Activated naive CD4-positive, alpha-beta T cell treated with anti-CD3 and anti-CD28 coated beads for 36 hours (primary cell): Measurements from ENCODE around the gene NUDT1. TPM values are rescaled to one million over a fixed set of nuclear protein-coding genes. Genes with fewer than 3 reads are reported as not detected.
"Not testable (repeated sequence)": the region's sequence is repeated elsewhere in the genome, so short reads cannot be mapped to it uniquely, and the experiment has no call there.

ENCODE experiments used
- CTCF ChIA-PET: fragments of 350-600 bp; sonication (Branson Sonifier 250); formaldehyde crosslinking; loops from one replicate; lab custom pipeline; 2021; ENCODE audit warnings: antibody characterized with exemption; lab: Charles Lee
- DNase-seq: peaks from one replicate; pipeline ENCODE4 v3.0.0-alpha.2; 2020
- H3K27ac Mint-ChIP-seq: one replicate; pipeline ENCODE4 v1.8.0; 2021; ENCODE audit warnings: mild to moderate bottlenecking, mixed read lengths
- H3K27me3 Mint-ChIP-seq: one replicate; pipeline ENCODE4 v1.8.0; 2021; ENCODE audit warnings: low read depth, mixed read lengths
- H3K36me3 Mint-ChIP-seq: one replicate; pipeline ENCODE4 v1.8.0; 2021; ENCODE audit warnings: low read depth, mixed read lengths
- H3K4me1 Mint-ChIP-seq: one replicate; pipeline ENCODE4 v1.8.0; 2021; ENCODE audit warnings: low read depth, mixed read lengths
- H3K4me3 Mint-ChIP-seq: one replicate; pipeline ENCODE4 v1.8.0; 2021; ENCODE audit warnings: mild to moderate bottlenecking, moderate library complexity, mixed read lengths
- H3K9me3 Mint-ChIP-seq: one replicate; pipeline ENCODE4 v1.8.0; 2021; ENCODE audit warnings: mixed read lengths
- intact Hi-C: fragments of 100-400 bp; cut with micrococcal nuclease; formaldehyde crosslinking; loops from one replicate; pipeline ENCODE4 v1.15.1; 2023
- total RNA-seq, 2 experiments: library from RNA; stranded (reverse); gene quantifications; one replicate each; pipeline ENCODE4 v1.2.3, GENCODE V29; 2021

Gene NUDT1
- total RNA-seq, 2 experiments from 2014 or later, result 115 to 118 TPM

DNA sequence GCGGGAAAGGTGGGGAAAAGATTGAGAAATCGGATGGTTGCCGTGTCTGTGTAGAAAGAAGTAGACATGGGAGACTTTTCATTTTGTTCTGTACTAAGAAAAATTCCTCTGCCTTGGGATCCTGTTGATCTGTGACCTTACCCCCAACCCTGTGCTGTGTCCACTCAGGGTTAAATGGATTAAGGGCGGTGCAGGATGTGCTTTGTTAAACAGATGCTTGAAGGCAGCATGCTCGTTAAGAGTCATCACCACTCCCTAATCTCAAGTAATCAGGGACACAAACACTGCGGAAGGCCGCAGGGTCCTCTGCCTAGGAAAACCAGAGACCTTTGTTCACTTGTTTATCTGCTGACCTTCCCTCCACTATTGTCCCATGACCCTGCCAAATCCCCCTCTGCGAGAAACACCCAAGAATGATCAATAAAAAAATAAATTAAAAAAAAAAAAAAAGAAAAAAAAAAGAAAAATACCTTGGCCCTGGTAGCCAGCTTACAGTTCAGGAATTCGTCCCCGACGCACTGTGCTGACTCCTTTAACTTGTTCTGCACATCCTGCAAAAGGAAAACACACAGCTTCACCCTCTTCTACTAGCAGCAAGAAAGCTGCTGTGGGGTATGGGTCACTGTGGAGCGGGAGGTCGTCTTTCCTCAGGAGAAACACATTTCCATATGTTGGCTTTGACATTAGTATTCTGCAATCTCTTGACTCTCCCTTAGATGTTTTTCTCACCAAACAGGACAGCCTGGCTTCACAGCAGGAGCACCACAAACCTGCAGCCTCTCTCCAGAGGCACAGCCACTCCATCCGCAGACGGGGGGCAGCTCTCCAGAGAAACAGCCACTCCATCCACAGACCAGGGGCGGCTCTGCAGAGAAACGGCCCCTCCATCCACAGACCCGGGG is 27.3 kb downstream of the NUDT1 start:
- H3K9me3 Mint-ChIP-seq, H3K4me3 Mint-ChIP-seq, H3K36me3 Mint-ChIP-seq, H3K27me3 Mint-ChIP-seq, H3K4me1 Mint-ChIP-seq, H3K27ac Mint-ChIP-seq, DNase-seq, CTCF ChIA-PET, intact Hi-C loops: not testable (repeated sequence)

DNA sequence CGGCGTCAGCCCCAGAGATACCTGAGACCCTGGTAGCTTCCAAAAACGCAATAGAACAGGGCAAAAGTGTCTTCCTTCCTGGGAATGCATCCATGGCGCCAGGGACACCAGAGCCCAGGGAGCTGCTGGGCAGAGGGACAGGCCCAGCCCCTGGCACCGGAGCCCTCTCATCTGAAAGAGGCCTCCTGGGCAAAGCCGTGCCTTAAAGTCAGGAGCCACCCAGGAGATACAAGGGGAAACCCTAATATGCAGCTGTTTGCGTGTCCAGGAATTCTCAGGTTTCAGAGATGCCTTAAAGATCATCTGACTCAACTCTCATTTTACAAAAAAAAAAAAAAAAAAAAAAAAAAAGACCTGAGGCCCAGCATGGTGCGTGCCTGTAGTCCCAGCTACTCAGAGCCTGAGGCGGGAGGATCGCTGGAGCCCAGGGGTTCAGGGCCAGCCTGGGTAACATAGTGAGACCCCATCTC is 28.0 kb downstream of the NUDT1 start:
- Mint-ChIP-seq H3K9me3 (no peaks in the 10 kb centered on the region), H3K4me3 (no peak overlapping the region), H3K4me1 (no peaks in the 10 kb centered on the region), H3K27me3 (no peaks in the 10 kb centered on the region), H3K27ac (no peak overlapping the region), H3K36me3 (peaks cover 7% of the 10 kb centered on the region)
- DNase-seq, result no peak
- intact Hi-C loops, result no loop called here
- CTCF ChIA-PET, result interaction anchor here (0.6 to 0.7 kb wide), 2 partner anchors 78 to 94 kb away, joined by 3 to 5 read pairs; no protein-coding TSS in a partner anchor

DNA sequence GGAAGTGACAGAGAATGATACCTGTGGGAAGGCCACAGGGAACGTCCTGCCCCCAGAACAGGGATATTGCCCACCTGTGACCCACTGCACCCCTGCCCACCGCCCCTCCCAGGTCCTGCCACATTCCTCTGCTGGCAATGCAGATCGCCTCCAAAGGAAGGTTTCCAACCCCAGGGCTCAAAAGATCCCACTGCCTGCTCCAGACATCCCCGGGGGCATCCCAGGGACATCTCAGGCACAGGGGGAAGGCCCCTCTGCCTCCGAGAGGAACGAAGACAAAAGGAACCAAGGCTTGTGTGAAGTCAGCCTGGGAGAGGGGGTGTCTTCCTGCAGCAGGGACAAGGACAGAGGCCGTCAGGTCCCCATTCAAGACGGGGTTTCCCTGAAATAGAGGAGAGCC is 28.5 kb downstream of the NUDT1 start:
- intact Hi-C loops, result no loop called here
- H3K9me3 Mint-ChIP-seq, result no peaks in the 10 kb centered on the region
- no peak overlapping the region for H3K27ac Mint-ChIP-seq
- no peak for DNase-seq
- CTCF ChIA-PET, result interaction anchor here (0.6 to 0.7 kb wide), 2 partner anchors 79 to 94 kb away, joined by 3 to 5 read pairs; no protein-coding TSS in a partner anchor
- no peaks in the 10 kb centered on the region for H3K4me1 Mint-ChIP-seq
- H3K4me3 Mint-ChIP-seq, result no peak overlapping the region
- peaks cover 7% of the 10 kb centered on the region for H3K36me3 Mint-ChIP-seq
- no peaks in the 10 kb centered on the region for H3K27me3 Mint-ChIP-seq

DNA sequence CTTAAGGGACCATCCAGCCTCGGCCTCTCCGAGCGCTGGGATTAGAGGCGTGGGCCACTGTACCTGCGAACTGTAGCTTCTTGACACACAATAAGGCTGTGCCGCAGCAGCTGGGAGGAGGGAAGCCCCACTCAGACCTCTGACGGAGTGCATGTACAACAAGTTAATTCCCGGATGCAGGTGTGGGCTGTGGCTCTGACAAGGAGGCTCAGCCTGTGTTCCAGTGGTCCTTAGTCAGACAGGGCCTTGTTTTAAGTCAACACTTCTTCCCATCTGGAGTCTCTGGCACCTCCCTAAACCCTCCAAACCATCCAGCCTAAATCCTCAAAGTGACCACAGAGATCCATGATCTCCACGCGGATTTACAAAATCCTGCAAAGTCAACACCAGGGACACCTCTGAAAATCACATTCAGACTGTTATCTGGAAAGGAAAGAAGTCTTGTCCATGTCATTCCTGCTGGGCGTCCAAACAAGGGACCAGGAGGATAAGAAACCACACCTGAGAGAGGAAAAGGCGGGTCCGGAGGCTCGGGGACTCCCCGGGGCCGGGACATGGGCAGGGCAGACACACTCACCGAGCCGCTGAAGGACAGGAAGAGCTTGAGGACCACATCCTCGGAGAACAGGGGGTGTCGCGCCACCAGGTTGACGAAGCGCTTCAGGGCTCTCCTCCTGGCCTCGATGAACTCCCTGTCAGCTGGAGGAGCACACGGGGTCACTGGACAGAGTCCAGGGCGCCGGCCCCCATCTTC is 29.4 kb downstream of the NUDT1 start:
- no peak overlapping the region for H3K27ac Mint-ChIP-seq
- intact Hi-C loops, result no loop called here
- CTCF ChIA-PET, result no interaction called here
- no peak for DNase-seq
- peaks cover 7% of the 10 kb centered on the region for H3K36me3 Mint-ChIP-seq
- no peak overlapping the region for H3K4me3 Mint-ChIP-seq
- no peaks in the 10 kb centered on the region for H3K27me3 Mint-ChIP-seq
- no peaks in the 10 kb centered on the region for H3K4me1 Mint-ChIP-seq
- no peaks in the 10 kb centered on the region for H3K9me3 Mint-ChIP-seq

DNA sequence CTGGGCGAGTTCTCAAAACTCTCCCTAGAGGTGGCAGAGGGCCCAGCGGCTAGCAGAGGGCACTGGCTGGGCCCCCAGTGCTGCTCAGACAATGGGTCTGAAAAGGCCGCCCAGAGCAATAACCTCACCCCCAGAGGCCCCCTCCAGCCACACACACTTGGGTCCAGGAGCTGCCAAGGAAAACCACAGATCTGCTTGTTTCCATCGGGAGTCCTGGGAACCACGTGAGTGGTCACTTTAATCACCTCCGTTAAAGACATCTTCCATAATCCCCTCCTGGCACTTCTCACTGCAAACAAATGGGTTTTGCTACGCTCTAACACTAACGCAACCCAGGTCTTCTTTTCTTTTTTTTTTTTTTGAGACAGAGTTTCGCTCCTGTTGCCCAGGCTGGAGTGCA is 30.0 kb downstream of the NUDT1 start:
- intact Hi-C loops, result no loop called here
- CTCF ChIA-PET, result no interaction called here
- DNase-seq, result no peak
- Mint-ChIP-seq H3K4me1 (no peaks in the 10 kb centered on the region), H3K27me3 (no peaks in the 10 kb centered on the region), H3K4me3 (no peak overlapping the region), H3K9me3 (no peaks in the 10 kb centered on the region), H3K36me3 (peaks cover 7% of the 10 kb centered on the region), H3K27ac (no peak overlapping the region)

DNA sequence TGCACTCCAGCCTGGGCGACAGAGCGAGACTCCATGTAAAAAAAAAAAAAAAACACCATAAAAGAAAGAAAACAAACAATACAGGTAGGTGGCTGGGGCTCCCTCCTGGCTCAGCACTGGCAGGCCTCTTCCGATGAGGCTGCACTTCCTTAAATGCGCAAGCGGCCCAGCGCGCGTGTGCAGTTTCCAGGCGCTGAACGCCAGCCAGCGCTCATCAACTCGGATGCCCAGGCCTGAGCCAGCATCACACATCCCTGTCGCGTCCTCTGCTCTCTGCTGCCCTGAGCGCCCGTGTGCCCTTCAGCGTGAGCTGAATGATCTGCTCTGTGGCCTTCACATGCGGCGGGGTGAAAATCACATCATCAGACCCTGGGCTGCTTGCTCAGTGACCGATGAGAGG is 31.8 kb downstream of the NUDT1 start:
- CTCF ChIA-PET, result no interaction called here
- Mint-ChIP-seq H3K27ac (no peak overlapping the region), H3K4me1 (no peaks in the 10 kb centered on the region), H3K36me3 (peaks cover 7% of the 10 kb centered on the region), H3K4me3 (no peak overlapping the region), H3K9me3 (no peaks in the 10 kb centered on the region), H3K27me3 (no peaks in the 10 kb centered on the region)
- intact Hi-C loops, result no loop called here
- no peak for DNase-seq

DNA sequence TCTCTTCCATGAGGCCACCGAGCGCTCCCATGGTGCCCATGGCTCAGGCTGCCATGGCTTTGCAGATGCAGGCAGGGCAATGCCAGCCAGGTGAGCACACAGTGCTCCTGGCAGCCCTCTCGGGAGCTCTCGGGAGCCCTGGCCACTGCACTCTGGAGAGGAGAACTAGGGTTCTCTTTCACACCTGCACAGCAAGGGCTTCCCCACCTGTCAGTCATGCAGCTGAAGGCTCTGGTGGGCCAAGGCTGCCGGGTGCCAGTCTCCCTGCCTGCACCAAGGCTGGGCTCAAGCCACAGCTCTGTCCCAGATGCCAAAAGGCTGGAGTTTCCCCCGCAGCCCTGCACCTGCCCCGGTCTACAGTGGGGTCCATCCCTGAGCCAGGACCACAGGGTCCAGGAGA is 32.6 kb downstream of the NUDT1 start:
- no peaks in the 10 kb centered on the region for H3K4me1 Mint-ChIP-seq
- no peak overlapping the region for H3K27ac Mint-ChIP-seq
- no peaks in the 10 kb centered on the region for H3K9me3 Mint-ChIP-seq
- CTCF ChIA-PET, result no interaction called here
- intact Hi-C loops, result no loop called here
- no peaks in the 10 kb centered on the region for H3K27me3 Mint-ChIP-seq
- H3K4me3 Mint-ChIP-seq, result no peak overlapping the region
- peaks cover 4% of the 10 kb centered on the region for H3K36me3 Mint-ChIP-seq
- no peak for DNase-seq

DNA sequence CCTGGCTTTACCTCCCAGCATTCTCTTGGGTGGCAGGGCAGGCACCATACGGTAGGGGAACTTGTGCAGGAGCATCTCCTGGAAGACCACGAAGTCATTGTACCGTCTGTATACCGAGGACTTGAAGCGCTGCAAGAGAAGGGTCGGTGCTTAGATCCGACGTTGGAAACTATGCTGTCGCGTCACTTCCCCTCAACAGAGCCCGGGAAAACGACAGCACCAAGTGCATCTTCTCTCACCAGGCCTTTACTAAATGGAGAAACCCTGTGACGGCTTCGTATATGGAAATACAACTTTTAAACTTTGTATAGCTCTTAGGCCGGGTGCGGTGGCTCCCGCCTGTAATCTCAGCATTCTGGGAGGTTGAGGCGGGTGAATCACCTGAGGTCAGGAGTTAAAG is 33.1 kb downstream of the NUDT1 start:
- Mint-ChIP-seq H3K27me3 (no peaks in the 10 kb centered on the region), H3K4me1 (peaks cover 3% of the 10 kb centered on the region), H3K4me3 (no peak overlapping the region), H3K27ac (no peak overlapping the region), H3K9me3 (no peaks in the 10 kb centered on the region), H3K36me3 (peaks cover 4% of the 10 kb centered on the region)
- DNase-seq, result no peak
- CTCF ChIA-PET, result no interaction called here
- intact Hi-C loops, result no loop called here

DNA sequence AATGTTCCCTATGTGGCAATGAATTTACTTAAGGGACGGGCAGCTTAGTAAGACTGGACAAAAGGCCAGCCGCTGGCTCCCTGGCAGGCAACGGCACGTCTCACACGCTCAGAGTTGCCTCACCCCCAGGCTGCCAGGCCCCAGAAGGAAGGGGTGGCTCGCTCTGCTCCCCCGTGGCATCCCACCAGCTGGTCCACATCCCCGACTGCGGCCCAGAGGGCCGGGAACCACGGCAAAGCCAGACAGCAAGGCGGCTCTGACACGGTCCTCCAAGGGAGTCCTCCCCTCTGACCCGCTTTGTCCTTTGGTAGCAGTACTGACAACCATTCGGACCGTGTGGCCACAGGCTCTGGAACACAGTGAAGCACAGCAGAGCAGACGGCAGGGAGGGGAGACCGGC is 34.1 kb downstream of the NUDT1 start:
- Mint-ChIP-seq H3K9me3 (no peaks in the 10 kb centered on the region), H3K27me3 (no peaks in the 10 kb centered on the region), H3K4me3 (no peak overlapping the region), H3K27ac (no peak overlapping the region), H3K36me3 (peaks cover 4% of the 10 kb centered on the region), H3K4me1 (peaks cover 3% of the 10 kb centered on the region)
- no peak for DNase-seq
- CTCF ChIA-PET, result no interaction called here
- intact Hi-C loops, result no loop called here

DNA sequence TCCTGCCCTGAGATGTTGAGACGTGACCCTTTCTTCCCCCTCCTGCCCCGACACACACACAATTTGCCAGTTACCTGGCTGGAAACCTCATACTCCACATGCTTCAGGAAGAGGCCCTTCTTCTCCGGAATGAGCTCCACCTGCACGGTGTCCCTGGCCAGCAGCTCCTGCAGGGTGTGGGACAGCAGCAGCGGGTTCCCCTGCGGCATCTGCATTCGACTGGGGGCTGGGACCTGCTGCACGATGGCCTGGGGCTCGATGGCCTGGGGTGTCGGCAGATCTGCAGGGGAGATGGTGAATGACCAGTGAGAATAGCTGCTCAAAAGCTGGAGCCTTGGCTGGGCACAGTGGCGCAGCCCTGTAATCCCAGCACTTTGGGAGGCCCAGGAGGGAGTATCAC is 36.0 kb downstream of the NUDT1 start:
- no peaks in the 10 kb centered on the region for H3K27me3 Mint-ChIP-seq
- intact Hi-C loops, result no loop called here
- no peaks in the 10 kb centered on the region for H3K9me3 Mint-ChIP-seq
- DNase-seq, result no peak
- no peak overlapping the region for H3K27ac Mint-ChIP-seq
- H3K4me3 Mint-ChIP-seq, result no peak overlapping the region
- peaks cover 3% of the 10 kb centered on the region for H3K4me1 Mint-ChIP-seq
- CTCF ChIA-PET, result interaction anchor here (0.6 kb wide), 1 partner anchor 165 kb away, joined by 4 read pairs; no protein-coding TSS in a partner anchor
- H3K36me3 Mint-ChIP-seq, result peaks cover 1% of the 10 kb centered on the region

DNA sequence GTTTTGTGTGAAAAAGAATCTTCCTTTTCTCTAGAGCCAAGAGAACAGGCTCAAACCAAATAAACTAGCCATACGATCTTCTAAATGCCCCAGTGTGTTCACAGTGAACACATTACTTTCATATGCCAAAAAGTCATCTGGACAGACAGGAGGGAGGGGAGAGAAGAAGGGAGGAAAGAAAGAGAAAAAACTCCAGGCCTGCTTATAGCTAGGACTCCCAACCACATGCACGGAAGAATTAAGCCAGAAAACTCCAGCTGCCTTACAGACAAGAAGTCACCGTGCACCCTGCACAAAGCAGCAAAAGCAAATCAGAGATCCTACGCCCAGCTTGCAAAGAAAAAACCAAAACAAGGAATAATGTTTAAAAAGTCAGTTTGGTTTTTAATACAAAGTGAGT is 37.9 kb downstream of the NUDT1 start:
- DNase-seq, result no peak
- Mint-ChIP-seq H3K27ac (no peak overlapping the region), H3K4me3 (no peak overlapping the region), H3K4me1 (peaks cover 3% of the 10 kb centered on the region), H3K27me3 (no peaks in the 10 kb centered on the region), H3K36me3 (no peaks in the 10 kb centered on the region), H3K9me3 (no peaks in the 10 kb centered on the region)
- intact Hi-C loops, result no loop called here
- CTCF ChIA-PET, result interaction anchor here (0.7 kb wide), 1 partner anchor 251 kb away, joined by 3 read pairs; no protein-coding TSS in a partner anchor

DNA sequence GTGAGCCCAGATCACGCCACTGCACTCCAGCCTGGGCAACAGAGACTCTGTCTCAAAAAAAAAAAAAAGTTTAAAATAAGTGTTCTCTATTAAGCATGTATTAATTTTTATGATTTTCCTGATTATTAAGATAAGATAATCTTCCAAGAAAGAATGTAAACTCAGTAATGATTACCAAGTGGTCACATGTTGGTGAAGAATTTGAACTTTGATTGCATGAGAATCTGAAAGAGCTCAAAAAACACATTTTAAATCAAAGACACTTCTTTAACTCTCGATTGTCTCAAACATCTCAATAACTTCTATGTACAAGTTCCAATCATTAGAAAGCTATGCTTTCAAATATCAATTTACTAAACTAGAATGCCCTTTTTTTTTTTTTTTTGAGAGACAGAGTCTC is 38.4 kb downstream of the NUDT1 start:
- DNase-seq, result no peak
- no peaks in the 10 kb centered on the region for H3K36me3 Mint-ChIP-seq
- H3K4me1 Mint-ChIP-seq, result peaks cover 3% of the 10 kb centered on the region
- H3K27me3 Mint-ChIP-seq, result no peaks in the 10 kb centered on the region
- intact Hi-C loops, result no loop called here
- H3K9me3 Mint-ChIP-seq, result no peaks in the 10 kb centered on the region
- H3K4me3 Mint-ChIP-seq, result no peak overlapping the region
- no peak overlapping the region for H3K27ac Mint-ChIP-seq
- CTCF ChIA-PET, result interaction anchor here (0.7 kb wide), 1 partner anchor 251 kb away, joined by 3 read pairs; no protein-coding TSS in a partner anchor
